ENCODE results near the gene REV3L. TPM values are rescaled to one million over a fixed set of nuclear protein-coding genes. Genes with fewer than 3 reads are reported as not detected.
"Not testable (repeated sequence)": the region's sequence is repeated elsewhere in the genome, so short reads cannot be mapped to it uniquely, and the experiment has no call there.

The REV3L gene
- total and polyA plus RNA-seq, 9 of the 15 experiments (the other 6 are each of a cell fraction or from before 2014, with no cell fraction given): 5.5 to 24.4 (median 14.4) TPM

DNA sequence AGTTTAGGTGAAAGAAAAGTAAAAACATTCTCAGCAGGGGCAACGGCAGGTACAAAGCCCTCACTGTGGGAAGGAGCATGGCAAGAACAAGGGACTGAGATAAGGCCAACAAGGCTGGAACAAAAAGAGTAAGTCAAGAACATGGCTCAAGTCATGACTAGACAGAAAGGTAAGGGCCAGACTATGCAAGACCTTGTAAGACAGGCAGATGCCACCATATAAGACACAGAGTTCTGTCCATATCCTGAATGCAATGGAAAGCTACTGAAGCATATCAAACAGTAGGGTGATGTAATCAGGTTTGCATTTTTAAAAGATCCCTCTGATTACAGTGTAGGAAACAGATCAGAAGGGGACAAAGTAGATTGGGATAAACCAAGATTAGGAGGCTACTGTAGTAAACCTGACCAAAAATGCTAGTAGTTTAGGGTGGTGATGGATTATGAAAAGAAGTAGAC is 5.5 kb downstream of the REV3L start (continued):
- TF ChIP-seq ZNF445 (CRISPR knock-in tag; IDR thresholded peaks at IDR 0.05; ENCODE audit: low read depth): no peak

DNA sequence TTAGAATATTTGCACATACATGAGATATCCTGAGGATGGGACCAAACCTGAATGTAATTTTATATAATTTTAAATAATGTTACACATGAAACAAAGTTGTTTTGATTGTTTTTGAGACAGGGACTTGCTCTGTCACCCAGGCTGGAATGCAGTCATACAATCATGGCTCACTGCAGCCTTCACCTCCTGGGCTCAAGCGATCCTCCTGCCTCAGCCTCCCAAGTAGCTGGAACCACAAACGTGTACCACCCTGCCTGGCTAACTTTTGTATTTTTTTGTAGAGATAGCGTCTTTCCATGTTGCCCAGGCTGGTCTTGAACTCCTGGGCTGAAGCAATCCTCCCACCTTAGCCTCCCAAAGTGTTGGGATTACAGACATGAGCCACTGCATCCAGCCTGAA is 7.0 kb downstream of the REV3L start:
- H4K20me1 ChIP-seq (replicated peaks; ENCODE audit: control insufficient read depth, insufficient read depth, low read length); H2AFZ ChIP-seq (ENCODE audit: low read depth, low read length); in situ Hi-C loops (cut with MboI); BruUV-seq (replicated peaks); H3K4me2 ChIP-seq (ENCODE audit: insufficient read depth, low read length); CTCF ChIA-PET (ENCODE audit: low intra/inter-chr PET ratio); DNase-seq (ENCODE audit: extremely low read depth in 1 of 4, low spot score in 3 of 4); H3K4me3 ChIP-seq; ATAC-seq; H3K9me3 ChIP-seq (replicated peaks; ENCODE audit: control insufficient read depth, insufficient read depth, low read depth, low read length); FAIRE-seq; H3K9me1 ChIP-seq (ENCODE audit: control insufficient read depth, insufficient read depth, low read length); H3K36me3 ChIP-seq (ENCODE audit: control insufficient read depth, insufficient read depth, low read length); H3K27me3 ChIP-seq (ENCODE audit: control insufficient read depth in 2 of 2, insufficient read depth in 2 of 2, low read length in 2 of 2); H3K27ac ChIP-seq (ENCODE audit: extremely low read depth, low read depth, low read length); H3K9ac ChIP-seq (ENCODE audit: insufficient read depth in 1 of 2, low read depth in 2 of 2, low read length in 2 of 2): not testable (repeated sequence)
- 68% methylated on average over 3 of the region's 3 CpGs for WGBS (ENCODE audit: insufficient coverage, low coverage, missing lambda C conversion rate)
- POLR2A ChIA-PET: interaction anchor here (0.7 kb wide), 1 partner anchor 324 kb away, joined by 3 read pairs; no protein-coding TSS in a partner anchor
- Histone ChIP-seq H3K4me1 (replicated peaks in 1 of 2; ENCODE audit: control insufficient read depth in 2 of 2, insufficient read depth in 2 of 2, low read length in 2 of 2) (peaks cover 0 to 33% of the 10 kb centered on the region in 2 experiments; a peak in 3 of 5 replicates), H3K79me2 (ENCODE audit: control insufficient read depth, insufficient read depth, low read length) (peaks cover 100% of the 10 kb centered on the region)
- intact Hi-C loops (cut with micrococcal nuclease): loop anchor here (5.0 to 10.0 kb wide), 2 partner anchors 99 to 461 kb away; no protein-coding TSS in a partner anchor

DNA sequence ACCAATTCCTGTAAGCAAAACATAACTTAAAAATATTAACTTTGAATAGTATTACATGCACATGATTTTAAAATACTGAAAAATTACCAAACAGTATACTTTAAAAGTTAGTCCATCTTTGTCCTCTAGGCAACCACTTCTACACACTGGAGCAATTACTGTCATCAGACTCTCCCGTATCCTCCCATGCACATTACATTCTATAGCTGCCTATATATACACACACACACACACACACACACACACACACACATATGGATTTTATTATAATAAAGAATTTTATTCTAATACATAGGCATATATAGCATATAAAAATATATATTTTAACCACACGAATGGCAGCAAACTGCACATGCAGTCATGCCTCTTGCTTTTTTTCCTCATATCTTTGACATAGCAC is 8.2 kb downstream of the REV3L start:
- intact Hi-C loops (cut with micrococcal nuclease): loop anchor here (5.0 to 10.0 kb wide), 2 partner anchors 97 to 460 kb away; no protein-coding TSS in a partner anchor
- POLR2A ChIA-PET: interaction anchor here (0.7 kb wide), 2 partner anchors 236 to 1270 kb away, joined by 3 to 5 read pairs; no protein-coding TSS in a partner anchor
- WGBS (ENCODE audit: insufficient coverage, low coverage, missing lambda C conversion rate): 69% methylated on average over 2 of the region's 2 CpGs
- no peak for DNase-seq (ENCODE audit: extremely low read depth in 1 of 4, low spot score in 3 of 4)
- Histone ChIP-seq H3K36me3 (ENCODE audit: control insufficient read depth, insufficient read depth, low read length) (peaks cover 13% of the 10 kb centered on the region; the same call in 1 of the 3 replicates), H3K79me2 (ENCODE audit: control insufficient read depth, insufficient read depth, low read length) (peaks cover 96% of the 10 kb centered on the region), H3K4me2 (ENCODE audit: insufficient read depth, low read length) (no peak overlapping the region), H3K27me3 (ENCODE audit: control insufficient read depth in 2 of 2, insufficient read depth in 2 of 2, low read length in 2 of 2) (no peaks in the 10 kb centered on the region), H3K9me3 (replicated peaks; ENCODE audit: control insufficient read depth, insufficient read depth, low read depth, low read length) (no peaks in the 10 kb centered on the region), H3K4me3 (no peak overlapping the region), H4K20me1 (replicated peaks; ENCODE audit: control insufficient read depth, insufficient read depth, low read length) (0 out of 2 replicates have a peak, but pooled peaks cover 4% of the 10 kb centered on the region), H3K27ac (ENCODE audit: extremely low read depth, low read depth, low read length) (no peak overlapping the region), H3K9ac (ENCODE audit: insufficient read depth in 1 of 2, low read depth in 2 of 2, low read length in 2 of 2) (no peak overlapping the region), H2AFZ (ENCODE audit: low read depth, low read length) (no peak overlapping the region), H3K9me1 (ENCODE audit: control insufficient read depth, insufficient read depth, low read length) (no peaks in the 10 kb centered on the region), H3K4me1 (replicated peaks in 1 of 2; ENCODE audit: control insufficient read depth in 2 of 2, insufficient read depth in 2 of 2, low read length in 2 of 2) (peaks cover 0 to 33% of the 10 kb centered on the region in 2 experiments; a peak in 3 of 5 replicates)
- in situ Hi-C loops (cut with MboI): loop anchor here (5.0 kb wide), 1 partner anchor 222 kb away; no protein-coding TSS in a partner anchor
- no TSS peak for BruUV-seq (replicated peaks)
- CTCF ChIA-PET (ENCODE audit: low intra/inter-chr PET ratio): no interaction called here
- no peak for TF ChIP-seq ETV1 (tag; conservative IDR thresholded peaks at IDR 0.05; ENCODE audit: low read depth)
- TF ChIP-seq, protein P1, sequence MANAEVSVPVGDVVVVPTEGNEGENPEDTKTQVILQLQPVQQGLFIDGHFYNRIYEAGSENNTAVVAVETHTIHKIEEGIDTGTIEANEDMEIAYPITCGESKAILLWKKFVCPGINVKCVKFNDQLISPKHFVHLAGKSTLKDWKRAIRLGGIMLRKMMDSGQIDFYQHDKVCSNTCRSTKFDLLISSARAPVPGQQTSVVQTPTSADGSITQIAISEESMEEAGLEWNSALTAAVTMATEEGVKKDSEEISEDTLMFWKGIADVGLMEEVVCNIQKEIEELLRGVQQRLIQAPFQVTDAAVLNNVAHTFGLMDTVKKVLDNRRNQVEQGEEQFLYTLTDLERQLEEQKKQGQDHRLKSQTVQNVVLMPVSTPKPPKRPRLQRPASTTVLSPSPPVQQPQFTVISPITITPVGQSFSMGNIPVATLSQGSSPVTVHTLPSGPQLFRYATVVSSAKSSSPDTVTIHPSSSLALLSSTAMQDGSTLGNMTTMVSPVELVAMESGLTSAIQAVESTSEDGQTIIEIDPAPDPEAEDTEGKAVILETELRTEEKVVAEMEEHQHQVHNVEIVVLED (CRISPR knock-in tag; IDR thresholded peaks at IDR 0.05): no peak
- TF ChIP-seq HDAC6 (IDR thresholded peaks at IDR 0.05; ENCODE audit: low read depth, low read length): no peak
- TF ChIP-seq HDAC1 (IDR thresholded peaks at IDR 0.05): no peak
- TF ChIP-seq ZNF76 (CRISPR knock-in tag; IDR thresholded peaks at IDR 0.05; ENCODE audit: borderline replicate concordance): no peak
- no peak for TF ChIP-seq KDM5B (IDR thresholded peaks at IDR 0.05; ENCODE audit: insufficient replicate concordance, low read depth, low read length)
- no peak for TF ChIP-seq SETDB1 (IDR thresholded peaks at IDR 0.05; ENCODE audit: low read length)
- no peak for TF ChIP-seq ZBED1 (IDR thresholded peaks at IDR 0.05)
- TF ChIP-seq, protein P2, sequence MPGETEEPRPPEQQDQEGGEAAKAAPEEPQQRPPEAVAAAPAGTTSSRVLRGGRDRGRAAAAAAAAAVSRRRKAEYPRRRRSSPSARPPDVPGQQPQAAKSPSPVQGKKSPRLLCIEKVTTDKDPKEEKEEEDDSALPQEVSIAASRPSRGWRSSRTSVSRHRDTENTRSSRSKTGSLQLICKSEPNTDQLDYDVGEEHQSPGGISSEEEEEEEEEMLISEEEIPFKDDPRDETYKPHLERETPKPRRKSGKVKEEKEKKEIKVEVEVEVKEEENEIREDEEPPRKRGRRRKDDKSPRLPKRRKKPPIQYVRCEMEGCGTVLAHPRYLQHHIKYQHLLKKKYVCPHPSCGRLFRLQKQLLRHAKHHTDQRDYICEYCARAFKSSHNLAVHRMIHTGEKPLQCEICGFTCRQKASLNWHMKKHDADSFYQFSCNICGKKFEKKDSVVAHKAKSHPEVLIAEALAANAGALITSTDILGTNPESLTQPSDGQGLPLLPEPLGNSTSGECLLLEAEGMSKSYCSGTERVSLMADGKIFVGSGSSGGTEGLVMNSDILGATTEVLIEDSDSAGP (CRISPR knock-in tag; IDR thresholded peaks at IDR 0.05): no peak
- no peak for TF ChIP-seq TCF7 (IDR thresholded peaks at IDR 0.05; ENCODE audit: borderline replicate concordance)
- FAIRE-seq: no peak
- ATAC-seq: 0 out of 3 replicates have a peak, but pooled peaks have one; percentile 11
